IMR-90 (cell line): Measurements from ENCODE around the gene ADM2.

ENCODE experiments used
- CEBPB ChIP-seq: IDR thresholded peaks from 2 replicates; pipeline ENCODE4 v1.6.1; 2012; ENCODE audit warnings: low read depth, low read length, improper control_type of control experiment
- CTCF ChIP-seq: conservative IDR thresholded peaks from 2 replicates; pipeline ENCODE4 v1.5.1; 2012; ENCODE audit warnings: mild to moderate bottlenecking, low read depth, low read length, improper control_type of control experiment
- FOS ChIP-seq: fragments of 150-350 bp; IDR thresholded peaks from 2 replicates; pipeline ENCODE4 v1.6.1; 2016; ENCODE audit warnings: low read depth, low read length
- MAFK ChIP-seq: IDR thresholded peaks from 2 replicates; pipeline ENCODE4 v1.6.1; 2012; ENCODE audit warnings: low read depth, low read length, improper control_type of control experiment
- MAZ ChIP-seq: IDR thresholded peaks from 2 replicates; pipeline ENCODE4 v1.6.1; 2012; ENCODE audit warnings: low read depth, mild to moderate bottlenecking, low read length, improper control_type of control experiment, moderate library complexity, borderline replicate concordance
- MXI1 ChIP-seq: IDR thresholded peaks from 2 replicates; pipeline ENCODE4 v1.6.1; 2012; ENCODE audit warnings: low read depth, mild to moderate bottlenecking, low read length, moderate library complexity, borderline replicate concordance
- POLR2A ChIP-seq: IDR thresholded peaks from 2 replicates; pipeline ENCODE4 v1.6.1; 2012; ENCODE audit warnings: mild to moderate bottlenecking, low read depth, low read length
- RAD21 ChIP-seq: IDR thresholded peaks from 2 replicates; pipeline ENCODE4 v1.6.1; 2012; ENCODE audit warnings: low read length, improper control_type of control experiment
- RCOR1 ChIP-seq: IDR thresholded peaks from 2 replicates; pipeline ENCODE4 v1.6.1; 2012; ENCODE audit warnings: mild to moderate bottlenecking, low read length, improper control_type of control experiment; ENCODE audit not compliant: insufficient replicate concordance
- RFX5 ChIP-seq: IDR thresholded peaks from 2 replicates; pipeline ENCODE4 v1.8.0; 2012; ENCODE audit warnings: low read depth, mild to moderate bottlenecking, low read length, moderate library complexity
- SMC3 ChIP-seq: fragments of 150-350 bp; IDR thresholded peaks from 2 replicates; pipeline ENCODE4 v1.6.1; 2016; ENCODE audit warnings: low read depth, mild to moderate bottlenecking, antibody characterized with exemption, low read length, moderate library complexity
- USF2 ChIP-seq: fragments of 150-350 bp; IDR thresholded peaks from 2 replicates; pipeline ENCODE4 v1.6.1; 2017; ENCODE audit warnings: mild to moderate bottlenecking, antibody characterized with exemption, low read length, low read depth

GRCh38 chr22:50454556-50455075 is 26.7 kb upstream of the ADM2 start:
- TF ChIP-seq CEBPB (no peak), POLR2A (no peak), RAD21 (no peak), MAZ (no peak), CTCF (no peak), RFX5 (no peak), SMC3 (no peak), MXI1 (no peak), RCOR1 (no peak), USF2 (no peak), FOS (no peak), MAFK (no peak)
